Coronary artery (tissue), 2 donors: ENCODE measurements around the gene SLC48A1.
A peak's percentile ranks its signal among the peaks of the same experiment; 100 is the strongest.

Source experiments
- DNase-seq: peaks from one replicate; pipeline ENCODE4 v3.0.0-alpha.2; 2017; ENCODE audit warnings: low spot score
- H3K27ac ChIP-seq, 2 donors: fragments of 200-600 bp; sonication (generic); one replicate each; pipeline ENCODE4 v1.5.1; 2016 to 2019
- H3K4me3 ChIP-seq: fragments of 200-600 bp; sonication (generic); 2 replicates; pipeline ENCODE4 v1.5.1; 2016; ENCODE audit warnings: mild to moderate bottlenecking, moderate library complexity
- TF ChIP-seq, protein P1 (sequence below): fragments of 200-600 bp; sonication (generic); IDR thresholded peaks from one replicate; pipeline ENCODE4 v1.5.1; 2019; ENCODE audit warnings: antibody characterized with exemption

The SLC48A1 gene

DNA sequence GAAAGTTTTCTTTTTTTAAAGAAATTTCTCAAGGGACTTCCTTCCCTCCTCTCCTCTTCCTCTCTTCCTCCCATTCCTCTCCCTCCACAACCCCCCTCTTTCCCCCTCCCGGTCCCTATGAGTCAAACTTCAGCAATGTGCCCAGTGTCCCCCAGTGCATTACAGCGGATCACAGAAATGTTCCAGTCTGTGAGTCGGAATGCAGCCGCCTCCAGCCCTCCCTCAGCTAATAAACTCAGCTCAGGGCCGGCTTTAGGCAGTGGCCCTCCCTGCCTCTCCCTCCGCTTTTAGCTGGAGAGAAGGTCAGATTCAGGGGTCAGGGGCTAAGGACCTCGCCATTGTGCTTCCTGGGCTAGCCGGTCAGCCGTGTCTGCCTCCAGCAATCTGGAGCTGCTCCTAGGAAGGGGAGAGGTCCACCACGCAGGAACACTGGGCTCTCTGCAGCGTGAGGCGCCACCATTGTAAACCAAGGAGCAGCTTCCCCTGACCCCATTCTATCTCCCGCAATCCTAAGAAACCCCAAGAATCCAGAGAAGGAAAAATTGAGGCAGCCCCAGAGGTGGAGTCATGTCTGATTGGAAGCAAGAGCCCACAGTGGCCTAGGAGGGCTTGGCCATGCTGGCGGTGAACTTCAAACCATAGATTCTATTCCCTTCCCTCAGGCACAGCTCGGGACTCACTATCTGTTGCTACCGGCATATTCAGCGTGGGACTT lies 47.8 kb downstream of the SLC48A1 start:
- Histone ChIP-seq H3K27ac (peak overlapping the region; percentile 96 to 100), H3K4me3 (peak overlapping the region; percentile 94)
- DNase-seq, result peak; percentile 97
- TF ChIP-seq, protein P1, sequence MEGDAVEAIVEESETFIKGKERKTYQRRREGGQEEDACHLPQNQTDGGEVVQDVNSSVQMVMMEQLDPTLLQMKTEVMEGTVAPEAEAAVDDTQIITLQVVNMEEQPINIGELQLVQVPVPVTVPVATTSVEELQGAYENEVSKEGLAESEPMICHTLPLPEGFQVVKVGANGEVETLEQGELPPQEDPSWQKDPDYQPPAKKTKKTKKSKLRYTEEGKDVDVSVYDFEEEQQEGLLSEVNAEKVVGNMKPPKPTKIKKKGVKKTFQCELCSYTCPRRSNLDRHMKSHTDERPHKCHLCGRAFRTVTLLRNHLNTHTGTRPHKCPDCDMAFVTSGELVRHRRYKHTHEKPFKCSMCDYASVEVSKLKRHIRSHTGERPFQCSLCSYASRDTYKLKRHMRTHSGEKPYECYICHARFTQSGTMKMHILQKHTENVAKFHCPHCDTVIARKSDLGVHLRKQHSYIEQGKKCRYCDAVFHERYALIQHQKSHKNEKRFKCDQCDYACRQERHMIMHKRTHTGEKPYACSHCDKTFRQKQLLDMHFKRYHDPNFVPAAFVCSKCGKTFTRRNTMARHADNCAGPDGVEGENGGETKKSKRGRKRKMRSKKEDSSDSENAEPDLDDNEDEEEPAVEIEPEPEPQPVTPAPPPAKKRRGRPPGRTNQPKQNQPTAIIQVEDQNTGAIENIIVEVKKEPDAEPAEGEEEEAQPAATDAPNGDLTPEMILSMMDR, result no peak

DNA sequence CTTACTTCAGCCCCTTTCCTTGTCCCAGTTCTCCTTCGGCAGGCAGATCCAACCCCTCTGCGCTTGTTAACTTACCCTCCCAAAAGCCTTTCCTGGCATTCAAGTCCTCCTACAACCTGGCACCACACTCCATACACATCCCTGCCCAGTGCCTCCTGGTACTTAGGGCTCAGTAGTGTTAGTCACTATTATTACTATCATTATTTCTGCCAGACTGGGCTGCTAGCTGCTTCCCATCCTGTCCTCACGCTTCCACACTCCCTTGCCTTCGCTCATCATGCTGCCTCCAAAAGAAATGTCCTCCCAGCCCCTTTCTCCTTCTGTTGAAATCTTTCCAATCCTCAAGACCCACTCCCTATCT lies 48.3 kb downstream of the SLC48A1 start:
- DNase-seq, result no peak
- peak overlapping the region; percentile 94 for H3K4me3 ChIP-seq
- TF ChIP-seq, protein P1, result no peak

GRCh38 chr12:47822401-47822800 lies 49.4 kb downstream of the SLC48A1 start:
- Histone ChIP-seq H3K4me3 (no peak overlapping the region), H3K27ac (peak overlapping the region; percentile 96 to 100)
- TF ChIP-seq, protein P1, result no peak
- no peak for DNase-seq

More for the DNA sequence above, 48.3 kb downstream of the SLC48A1 start:
- H3K27ac ChIP-seq, result peak overlapping the region; percentile 96 to 100

DNA sequence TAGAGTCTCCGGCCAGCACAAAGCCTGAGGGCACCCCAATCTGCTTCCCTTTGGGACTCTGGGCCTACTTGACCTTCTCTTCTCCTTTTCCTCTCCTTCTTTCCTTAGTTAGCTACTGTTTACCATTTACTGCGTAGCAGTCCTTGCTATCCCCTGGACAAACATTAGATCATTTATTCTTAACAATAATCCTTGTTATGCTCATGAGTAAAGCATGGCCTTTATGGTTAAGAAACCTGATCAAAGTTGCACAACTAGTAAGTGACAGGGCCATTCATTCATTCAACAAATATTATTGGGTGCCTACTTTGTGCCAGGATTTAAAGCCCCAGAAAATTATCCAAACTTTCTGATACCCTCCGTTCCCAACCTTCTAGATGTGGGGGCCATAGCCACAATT lies 49.8 kb downstream of the SLC48A1 start:
- H3K4me3 ChIP-seq, result no peak overlapping the region
- TF ChIP-seq, protein P1, result no peak
- H3K27ac ChIP-seq, result peak overlapping the region; percentile 96 to 100
- no peak for DNase-seq

- TF ChIP-seq, protein P1, result no peak
- no peak for DNase-seq
- Histone ChIP-seq H3K27ac (peak overlapping the region; percentile 96 to 100), H3K4me3 (no peak overlapping the region)
These were observed 50.5 kb downstream of the SLC48A1 start for GRCh38 chr12:47823422-47824086.

DNA sequence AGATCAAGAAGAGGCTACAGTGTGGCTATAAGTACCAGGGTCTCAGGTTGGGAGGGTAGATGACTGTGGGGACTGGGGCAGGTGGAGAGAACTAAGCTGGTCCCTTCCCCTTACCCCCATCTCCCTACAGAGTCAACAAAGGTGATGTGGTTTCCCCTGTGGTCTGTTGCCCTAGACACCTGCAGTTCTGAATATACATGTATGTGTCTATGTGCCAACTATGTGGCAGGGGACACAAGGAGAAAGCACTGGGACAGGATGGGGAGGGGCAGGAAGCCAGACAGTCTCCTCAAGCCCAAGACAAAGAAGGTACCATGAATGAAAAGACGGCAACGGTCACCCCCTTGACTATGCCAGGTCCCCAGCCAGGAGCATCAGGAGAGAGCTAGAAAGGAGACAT lies 51.2 kb downstream of the SLC48A1 start:
- DNase-seq, result no peak
- TF ChIP-seq, protein P1, result no peak
- Histone ChIP-seq H3K27ac (peak overlapping the region; percentile 96 to 100), H3K4me3 (no peak overlapping the region)

- peak overlapping the region; percentile 96 to 100 for H3K27ac ChIP-seq
- TF ChIP-seq, protein P1, result no peak
- H3K4me3 ChIP-seq, result no peak overlapping the region
- no peak for DNase-seq
These were observed 51.6 kb downstream of the SLC48A1 start for GRCh38 chr12:47824635-47825034.
